AG04450 (cell line): ENCODE results near the gene CPHXL2. TPM values are rescaled to one million over a fixed set of nuclear protein-coding genes. Genes with fewer than 3 reads are reported as not detected.

ENCODE experiments used
- CTCF ChIA-PET: fragments of 300-600, 350-600 bp; formaldehyde crosslinking; extraction: SDS; loops from one replicate; lab custom pipeline; 2022; ENCODE audit warnings: antibody characterized with exemption, inconsistent platforms; lab: Charles Lee
- POLR2A ChIA-PET: fragments of 350-600 bp; formaldehyde crosslinking; extraction: SDS; loops from one replicate; lab custom pipeline; 2021; ENCODE audit warnings: antibody characterized with exemption, inconsistent platforms; lab: Yijun Ruan, JAX
- DNase-seq: peaks from one replicate; pipeline ENCODE4 v3.0.0-alpha.2; 2011; ENCODE audit warnings: low read depth, low spot score
- H3K27ac ChIP-seq: one replicate; pipeline ENCODE4 v1.5.1; 2012; ENCODE audit warnings: low read depth, low read length, control low read depth
- H3K27me3 ChIP-seq: one replicate; pipeline ENCODE4 v1.6.0; 2012; ENCODE audit warnings: low read length; ENCODE audit not compliant: control insufficient read depth, insufficient read depth
- H3K4me3 ChIP-seq: 2 replicates; pipeline ENCODE4 v1.5.1; 2011; ENCODE audit warnings: mild to moderate bottlenecking, low read depth, low read length, control low read depth
- H3K9me3 ChIP-seq: 2 replicates; pipeline ENCODE4 v1.5.1; 2012; ENCODE audit warnings: low read length; ENCODE audit not compliant: control insufficient read depth, insufficient read depth
- polyA plus RNA-seq: library from polyadenylated mRNA; depleted of rRNA; stranded (reverse); fragments of >200 nt; gene quantifications from 2 replicates; pipeline ENCODE4 v1.2.3, GENCODE V29; 2011
- TF ChIP-seq, protein P1 (sequence below): IDR thresholded peaks from 2 replicates; pipeline ENCODE4 v1.5.1; 2011; ENCODE audit warnings: low read depth, low read length, control low read depth, inconsistent platforms

CPHXL2 gene
- polyA plus RNA-seq, 1 experiment, result not detected

DNA sequence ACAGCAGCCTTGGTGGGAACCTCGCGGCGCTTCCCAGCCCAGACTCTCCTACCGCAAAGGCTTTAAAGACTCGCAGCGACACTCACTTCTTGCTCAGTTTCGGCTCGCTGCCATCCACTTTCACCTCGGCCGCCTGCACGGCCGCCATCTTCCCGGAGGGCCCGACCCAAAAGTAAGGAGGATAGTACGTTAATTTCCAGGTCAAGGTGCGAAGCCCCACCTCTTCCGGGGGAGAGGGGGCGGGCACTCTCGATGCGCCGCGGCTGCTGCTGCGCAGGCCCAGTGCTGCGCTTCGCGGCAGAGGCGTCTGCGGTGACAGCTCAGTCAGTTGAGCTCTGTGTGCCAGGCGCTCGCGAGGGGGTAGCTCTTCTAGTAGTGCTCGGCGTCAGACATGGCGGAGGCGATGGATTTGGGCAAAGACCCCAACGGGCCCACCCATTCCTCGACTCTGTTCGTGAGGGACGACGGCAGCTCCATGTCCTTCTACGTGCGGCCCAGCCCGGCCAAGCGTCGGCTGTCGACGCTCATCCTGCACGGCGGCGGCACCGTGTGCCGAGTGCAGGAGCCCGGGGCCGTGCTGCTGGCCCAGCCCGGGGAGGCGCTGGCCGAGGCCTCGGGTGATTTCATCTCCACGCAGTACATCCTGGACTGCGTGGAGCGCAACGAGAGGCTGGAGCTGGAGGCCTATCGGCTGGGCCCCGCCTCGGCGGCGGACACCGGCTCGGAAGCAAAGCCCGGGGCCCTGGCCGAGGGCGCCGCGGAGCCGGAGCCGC, 29.1 kb downstream of the CPHXL2 start, which contains the start of the genes KARS1 and TERF2IP:
Gene KARS1 (minus strand): TSS at position 174 of the 773 bp plus-strand sequence. CDS start 26 bp downstream, at position 148.
Gene TERF2IP (plus strand): TSS at position 282 of the 773 bp plus-strand sequence. CDS start 110 bp downstream, at position 392.
- peak; percentile 74 for DNase-seq
- Histone ChIP-seq H3K27me3 (no peaks in the 10 kb centered on the region), H3K9me3 (peaks cover 7% of the 10 kb centered on the region; the same call in 1 of the 2 replicates), H3K4me3 (peak within 1 kb of the TSS; percentile 94), H3K27ac (peak within 1 kb of the TSS; percentile 90)
- TF ChIP-seq, protein P1, sequence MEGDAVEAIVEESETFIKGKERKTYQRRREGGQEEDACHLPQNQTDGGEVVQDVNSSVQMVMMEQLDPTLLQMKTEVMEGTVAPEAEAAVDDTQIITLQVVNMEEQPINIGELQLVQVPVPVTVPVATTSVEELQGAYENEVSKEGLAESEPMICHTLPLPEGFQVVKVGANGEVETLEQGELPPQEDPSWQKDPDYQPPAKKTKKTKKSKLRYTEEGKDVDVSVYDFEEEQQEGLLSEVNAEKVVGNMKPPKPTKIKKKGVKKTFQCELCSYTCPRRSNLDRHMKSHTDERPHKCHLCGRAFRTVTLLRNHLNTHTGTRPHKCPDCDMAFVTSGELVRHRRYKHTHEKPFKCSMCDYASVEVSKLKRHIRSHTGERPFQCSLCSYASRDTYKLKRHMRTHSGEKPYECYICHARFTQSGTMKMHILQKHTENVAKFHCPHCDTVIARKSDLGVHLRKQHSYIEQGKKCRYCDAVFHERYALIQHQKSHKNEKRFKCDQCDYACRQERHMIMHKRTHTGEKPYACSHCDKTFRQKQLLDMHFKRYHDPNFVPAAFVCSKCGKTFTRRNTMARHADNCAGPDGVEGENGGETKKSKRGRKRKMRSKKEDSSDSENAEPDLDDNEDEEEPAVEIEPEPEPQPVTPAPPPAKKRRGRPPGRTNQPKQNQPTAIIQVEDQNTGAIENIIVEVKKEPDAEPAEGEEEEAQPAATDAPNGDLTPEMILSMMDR, result no peak
- ChIA-PET CTCF (interaction anchor here (0.9 to 4.8 kb wide), 5 partner anchors 26 to 183 kb away, joined by 3 to 33 read pairs (median 6); no protein-coding TSS in a partner anchor), POLR2A (interaction anchor here (0.6 to 2.4 kb wide), 7 partner anchors 12 to 214 kb away, joined by 4 to 20 read pairs (median 7); partner anchors contain the start of genes ADAT1, CFDP1 and TMEM231)

- ChIA-PET CTCF (interaction anchor here (0.9 to 4.8 kb wide), 3 partner anchors 25 to 182 kb away, joined by 3 to 33 read pairs (median 4); no protein-coding TSS in a partner anchor), POLR2A (interaction anchor here (0.6 to 2.4 kb wide), 7 partner anchors 13 to 213 kb away, joined by 4 to 20 read pairs (median 7); partner anchors contain the start of genes ADAT1, CFDP1 and TMEM231)
Observed at GRCh38 chr16:75647112-75647491, 29.7 kb downstream of the CPHXL2 start.

GRCh38 chr16:75644240-75645012, 32.4 kb downstream of the CPHXL2 start:
- no peak for DNase-seq
- H3K27ac ChIP-seq, result no peak overlapping the region
- ChIA-PET POLR2A (no interaction called here), CTCF (interaction anchor here (1.0 kb wide), 1 partner anchor 172 kb away, joined by 3 read pairs; no protein-coding TSS in a partner anchor)
- H3K9me3 ChIP-seq, result peaks cover 7% of the 10 kb centered on the region; the same call in 1 of the 2 replicates
- H3K4me3 ChIP-seq, result no peak overlapping the region
- TF ChIP-seq, protein P1, result no peak
- no peaks in the 10 kb centered on the region for H3K27me3 ChIP-seq

More at GRCh38 chr16:75647112-75647491, 29.7 kb downstream of the CPHXL2 start:
- H3K27me3 ChIP-seq, result no peaks in the 10 kb centered on the region
- TF ChIP-seq, protein P1, result no peak
- H3K9me3 ChIP-seq, result peaks cover 7% of the 10 kb centered on the region; the same call in 1 of the 2 replicates
- peak overlapping the region; percentile 77 for H3K27ac ChIP-seq
- DNase-seq, result no peak
- peak overlapping the region; percentile 94 for H3K4me3 ChIP-seq

DNA sequence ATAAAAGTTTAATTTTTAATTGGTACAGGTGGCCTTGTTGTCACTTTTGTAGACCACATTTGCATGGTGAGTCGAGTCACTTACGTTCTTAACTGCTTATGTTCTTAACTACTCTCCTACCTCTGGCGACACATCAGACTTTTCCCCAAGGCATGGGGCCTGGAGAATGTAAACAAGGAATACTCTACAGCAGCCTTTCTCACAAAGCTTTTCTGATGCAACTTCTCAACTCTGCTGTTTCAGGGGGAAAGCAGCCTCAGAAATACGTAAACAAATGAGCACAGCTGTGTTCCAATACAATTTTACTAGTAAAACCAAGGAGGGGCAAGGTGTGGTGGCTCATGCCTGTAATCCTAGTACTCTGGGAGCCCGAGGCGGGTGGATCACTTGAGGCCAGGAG, 36.2 kb downstream of the CPHXL2 start:
- Histone ChIP-seq H3K27me3 (no peaks in the 10 kb centered on the region), H3K4me3 (no peak overlapping the region), H3K27ac (peak overlapping the region; percentile 80), H3K9me3 (no peaks in the 10 kb centered on the region)
- TF ChIP-seq, protein P1, result no peak
- CTCF ChIA-PET, result interaction anchor here (1.3 kb wide), 1 partner anchor 123 kb away, joined by 3 read pairs; no protein-coding TSS in a partner anchor
- DNase-seq, result peak; percentile 55
- POLR2A ChIA-PET, result interaction anchor here (1.0 kb wide), 1 partner anchor 114 kb away, joined by 3 read pairs; no protein-coding TSS in a partner anchor
